Left kidney (tissue), 8 donors: ENCODE data around the gene PAIP2. TPM values are rescaled to one million over a fixed set of nuclear protein-coding genes. Genes with fewer than 3 reads are reported as not detected.
A peak's percentile ranks its signal among the peaks of the same experiment; 100 is the strongest.

Experiments used
- DNase-seq: peaks from one replicate; pipeline ENCODE4 v3.0.0-alpha.2; 2013
- long read RNA-seq, 8 donors: transcript quantifications; one replicate each; lab custom pipeline, GENCODE V29; 2026
- polyA plus RNA-seq: library from polyadenylated mRNA; unstranded; fragments of 120-200 nt; gene quantifications from one replicate; pipeline ENCODE4 v1.2.1, GENCODE V29; 2013; ENCODE audit not compliant: insufficient read length

The PAIP2 gene, protein sequence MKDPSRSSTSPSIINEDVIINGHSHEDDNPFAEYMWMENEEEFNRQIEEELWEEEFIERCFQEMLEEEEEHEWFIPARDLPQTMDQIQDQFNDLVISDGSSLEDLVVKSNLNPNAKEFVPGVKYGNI
- polyA plus RNA-seq, result 176 TPM
- long read RNA-seq, donor 1, transcript PAIP2-206 (3 exons, 815 nt), result minor isoform, 12 of 180 reads
- long read RNA-seq, donor 1, transcript PAIP2-201 (4 exons, 1,459 nt), result major isoform, 116 of 180 reads
- long read RNA-seq, donor 1, partial matches to known transcripts, result 52 of 180 reads
- long read RNA-seq, donor 1, other reads (novel, unspliced or antisense), result 0 of 180 reads
- long read RNA-seq, donor 2, transcript PAIP2-206 (3 exons, 815 nt), result minor isoform, 8 of 133 reads
- long read RNA-seq, donor 2, transcript PAIP2-201 (4 exons, 1,459 nt), result major isoform, 106 of 133 reads
- long read RNA-seq, donor 2, partial matches to known transcripts, result 19 of 133 reads
- long read RNA-seq, donor 2, other reads (novel, unspliced or antisense), result 0 of 133 reads
- long read RNA-seq, donor 3, transcript PAIP2-201 (4 exons, 1,459 nt), result major isoform, 86 of 113 reads
- long read RNA-seq, donor 3, transcript PAIP2-206 (3 exons, 815 nt), result minor isoform, 10 of 113 reads
- long read RNA-seq, donor 3, partial matches to known transcripts, result 12 of 113 reads
- long read RNA-seq, donor 3, other reads (novel, unspliced or antisense), result 5 of 113 reads
- long read RNA-seq, donor 4, transcript PAIP2-201 (4 exons, 1,459 nt), result major isoform, 8 of 9 reads
- long read RNA-seq, donor 4, partial matches to known transcripts, result 0 of 9 reads
- long read RNA-seq, donor 4, other reads (novel, unspliced or antisense), result 0 of 9 reads
- long read RNA-seq, donor 5, transcript PAIP2-201 (4 exons, 1,459 nt), result major isoform, 166 of 229 reads
- long read RNA-seq, donor 5, transcript PAIP2-206 (3 exons, 815 nt), result minor isoform, 15 of 229 reads
- long read RNA-seq, donor 5, partial matches to known transcripts, result 29 of 229 reads
- long read RNA-seq, donor 5, other reads (novel, unspliced or antisense), result 19 of 229 reads
- long read RNA-seq, donor 6, transcript PAIP2-206 (3 exons, 815 nt), result minor isoform, 12 of 161 reads
- long read RNA-seq, donor 6, transcript PAIP2-201 (4 exons, 1,459 nt), result major isoform, 121 of 161 reads
- long read RNA-seq, donor 6, partial matches to known transcripts, result 28 of 161 reads
- long read RNA-seq, donor 6, other reads (novel, unspliced or antisense), result 0 of 161 reads
- long read RNA-seq, donor 7, transcript PAIP2-206 (3 exons, 815 nt), result minor isoform, 11 of 199 reads
- long read RNA-seq, donor 7, transcript PAIP2-201 (4 exons, 1,459 nt), result major isoform, 147 of 199 reads
- long read RNA-seq, donor 7, partial matches to known transcripts, result 25 of 199 reads
- long read RNA-seq, donor 7, other reads (novel, unspliced or antisense), result 15 of 199 reads
- long read RNA-seq, donor 8, transcript PAIP2-201 (4 exons, 1,459 nt), result major isoform, 44 of 61 reads
- long read RNA-seq, donor 8, transcript PAIP2-206 (3 exons, 815 nt), result minor isoform, 7 of 61 reads
- long read RNA-seq, donor 8, partial matches to known transcripts, result 5 of 61 reads
- long read RNA-seq, donor 8, other reads (novel, unspliced or antisense), result 5 of 61 reads

DNA sequence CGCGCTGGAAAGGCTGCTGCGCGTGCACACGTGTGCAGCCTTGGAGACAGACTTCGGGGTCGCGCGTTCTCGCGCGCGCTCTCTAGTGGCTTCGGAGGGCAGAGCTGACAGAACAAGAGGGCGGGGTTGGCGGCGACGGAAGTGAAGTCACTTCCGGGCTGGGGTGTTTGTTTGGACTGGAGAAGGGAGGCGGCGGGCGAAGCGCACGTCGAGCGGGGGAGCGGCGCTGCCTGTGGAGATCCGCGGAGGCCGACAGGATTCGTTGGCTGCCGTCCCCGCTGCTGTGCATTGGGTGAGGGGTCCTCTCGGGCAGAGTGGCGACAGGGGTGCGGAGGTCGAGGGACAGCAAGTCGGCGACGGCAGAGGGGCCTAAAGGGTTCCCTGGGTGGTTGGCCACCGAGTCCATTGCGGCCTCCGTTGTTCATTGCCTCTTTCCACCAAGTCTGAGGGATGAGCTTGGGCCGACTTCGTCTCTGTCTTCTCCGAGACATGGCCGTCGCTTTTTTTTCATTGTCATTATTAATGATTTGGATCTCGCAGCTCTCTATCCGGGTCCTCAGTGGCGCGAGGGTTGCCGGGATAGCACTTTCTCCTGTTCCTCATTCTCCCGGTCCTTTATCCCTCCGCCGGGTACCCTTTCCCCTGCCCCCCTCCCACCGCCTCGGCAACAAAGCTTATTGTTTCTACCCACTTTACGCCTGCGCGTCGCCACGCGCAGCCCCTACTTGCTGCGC is at the start of gene PAIP2:
Gene PAIP2 (plus strand): TSS at position 166 of the 734 bp plus-strand sequence. CDS start 21,931 bp downstream, outside the sequence.
- DNase-seq, result peak; percentile 98

DNA sequence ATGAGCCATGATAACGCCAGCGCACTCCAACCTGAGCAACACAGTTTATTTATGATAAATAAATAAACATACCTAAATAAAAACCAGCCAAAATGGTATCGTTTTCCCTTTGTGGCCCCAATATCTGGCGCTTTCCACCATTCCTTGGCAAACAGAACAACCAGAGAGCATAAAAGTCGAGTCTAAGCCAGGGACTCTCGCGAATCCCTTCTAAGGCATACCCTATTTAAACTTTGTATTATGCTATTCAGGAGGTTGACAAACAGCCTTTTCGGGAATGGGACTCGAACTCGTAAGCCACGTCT is 48.5 kb upstream of the PAIP2 start:
- DNase-seq, result no peak

DNA sequence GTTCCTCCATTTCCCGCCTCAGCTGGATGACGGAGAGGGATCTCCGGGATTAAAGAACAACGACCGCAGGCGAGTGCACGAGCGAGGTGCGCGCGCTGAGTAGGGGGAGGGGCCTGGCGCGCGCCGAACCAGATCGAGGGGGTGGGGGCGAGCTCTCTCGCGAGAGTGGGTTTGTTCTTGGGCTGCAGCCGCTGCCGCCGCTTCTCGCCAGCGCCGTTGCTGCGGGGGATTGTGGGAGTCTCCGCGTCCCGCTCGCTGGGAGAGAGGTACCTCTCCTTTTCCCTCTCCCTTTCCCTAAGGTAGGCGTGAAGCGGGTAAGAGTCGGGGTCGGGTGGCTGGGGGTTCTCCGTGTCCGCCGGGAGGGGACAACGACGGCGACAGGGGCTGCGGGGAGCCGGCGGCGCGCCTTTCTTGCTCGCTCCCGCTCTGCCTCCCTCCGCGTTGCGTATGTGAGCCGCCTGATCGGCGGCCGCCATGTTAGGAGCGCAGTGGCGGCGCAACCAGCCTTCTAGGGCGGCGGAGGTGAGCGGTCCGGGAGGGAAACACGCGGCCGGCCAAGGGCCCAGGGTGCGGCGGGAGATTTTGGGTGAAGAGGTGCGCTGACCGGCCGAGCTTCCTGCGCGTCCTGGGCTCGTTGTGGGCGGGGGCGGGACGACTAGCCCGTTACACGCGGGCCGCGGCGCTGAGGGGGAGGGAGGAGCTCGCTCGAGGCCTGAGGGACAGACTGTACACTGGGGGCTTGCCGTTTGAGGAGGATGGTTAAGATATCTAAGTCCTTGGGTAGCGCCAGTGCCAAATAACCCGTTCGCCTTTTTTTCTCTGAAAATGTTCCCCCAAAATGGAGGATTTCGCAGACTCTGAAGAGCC is 47.9 kb upstream of the PAIP2 start, which contains the start of gene MATR3:
Gene MATR3 (plus strand): TSS at position 234 of the 867 bp plus-strand sequence. CDS start 13,676 bp downstream, outside the sequence.
- DNase-seq, result peak; percentile 96

DNA sequence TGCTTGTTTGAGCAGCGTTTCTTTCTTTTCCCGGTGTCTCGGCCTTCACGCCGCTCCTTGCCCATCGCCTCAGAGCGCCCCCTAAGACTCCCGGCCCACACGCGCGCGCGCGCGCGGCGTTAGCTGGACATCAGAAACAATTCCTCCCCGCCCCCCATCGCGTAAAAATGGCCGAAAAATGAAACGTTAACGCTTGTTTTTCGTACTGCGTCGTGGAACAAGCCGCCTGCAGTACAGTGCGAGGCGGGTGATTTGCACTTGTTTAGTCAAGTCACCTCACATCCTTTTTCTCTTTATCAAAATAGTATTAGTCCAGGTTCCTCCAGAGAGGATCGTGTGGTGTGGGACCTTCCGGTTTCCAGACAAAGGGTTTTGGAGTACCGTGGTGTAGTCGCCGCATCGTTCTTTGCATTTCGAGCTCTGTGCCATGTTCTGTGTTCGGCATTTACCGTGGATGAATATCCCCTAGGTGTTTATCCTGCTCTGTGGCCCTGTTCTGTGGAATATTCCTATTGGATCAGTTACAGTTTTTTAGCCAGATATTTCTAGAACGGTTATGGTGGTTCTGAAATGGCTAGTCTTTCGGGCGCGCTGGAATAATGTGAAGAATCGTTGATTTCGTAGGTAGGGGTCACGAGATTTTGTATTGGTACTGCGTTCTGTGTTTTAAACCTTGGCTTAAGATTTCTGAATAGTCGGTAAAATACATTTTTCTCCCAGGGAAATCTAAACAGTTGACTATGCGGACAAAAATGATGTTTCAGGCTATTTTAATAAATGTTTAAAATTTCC is 47.1 kb upstream of the PAIP2 start:
- DNase-seq, result peak; percentile 91

DNA sequence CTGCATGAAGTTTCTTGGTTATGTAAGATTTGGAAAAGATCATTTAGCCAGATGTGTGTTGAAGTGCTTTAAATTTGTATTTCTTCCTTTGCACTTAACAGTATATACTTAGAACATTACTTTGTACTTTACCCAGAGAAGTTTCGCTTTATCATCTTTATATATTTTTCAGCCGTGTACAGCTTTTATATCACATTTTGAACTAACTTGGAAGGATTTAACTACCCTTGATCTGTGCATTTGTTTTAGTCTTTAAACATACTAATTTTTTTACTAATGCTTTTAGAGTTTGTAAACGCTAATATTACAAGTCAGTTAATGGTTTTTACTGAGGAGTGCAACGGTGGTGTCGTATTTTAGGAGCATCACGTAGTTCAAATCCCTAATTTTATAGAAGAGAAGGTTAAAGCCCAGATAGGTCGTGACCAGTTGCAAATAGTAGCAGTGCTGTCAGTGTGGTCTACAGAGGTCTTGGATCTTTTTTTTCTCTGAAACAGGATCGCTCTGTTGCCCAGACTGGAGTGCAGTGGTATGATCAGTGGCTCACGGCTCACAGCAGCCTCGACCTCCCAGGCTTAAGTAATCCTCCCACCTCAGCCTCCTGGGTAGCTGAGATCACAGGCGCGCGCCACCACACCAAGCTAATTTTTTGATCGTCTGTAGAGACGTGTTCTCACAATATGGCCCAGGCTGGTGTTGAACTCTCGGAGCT is 46.2 kb upstream of the PAIP2 start:
- DNase-seq, result no peak

DNA sequence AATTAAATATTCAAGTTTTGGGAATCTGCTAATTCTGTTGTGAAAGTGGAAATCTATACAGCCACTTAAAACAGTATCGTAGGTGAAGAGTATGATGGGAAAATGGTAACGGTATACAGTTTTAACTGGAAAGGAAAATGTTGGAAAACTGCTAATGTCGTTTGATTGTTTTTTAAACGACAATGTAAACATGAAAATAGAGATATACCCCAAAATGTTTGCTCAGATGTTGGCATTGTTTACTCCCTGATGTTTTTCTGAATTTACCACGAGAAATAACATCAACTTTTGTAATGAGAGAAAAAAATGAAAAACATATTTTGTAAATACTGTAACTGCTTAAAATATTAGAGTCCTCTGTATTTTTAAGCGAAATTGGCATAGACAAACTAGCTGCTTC is 45.5 kb upstream of the PAIP2 start:
- no peak for DNase-seq

DNA sequence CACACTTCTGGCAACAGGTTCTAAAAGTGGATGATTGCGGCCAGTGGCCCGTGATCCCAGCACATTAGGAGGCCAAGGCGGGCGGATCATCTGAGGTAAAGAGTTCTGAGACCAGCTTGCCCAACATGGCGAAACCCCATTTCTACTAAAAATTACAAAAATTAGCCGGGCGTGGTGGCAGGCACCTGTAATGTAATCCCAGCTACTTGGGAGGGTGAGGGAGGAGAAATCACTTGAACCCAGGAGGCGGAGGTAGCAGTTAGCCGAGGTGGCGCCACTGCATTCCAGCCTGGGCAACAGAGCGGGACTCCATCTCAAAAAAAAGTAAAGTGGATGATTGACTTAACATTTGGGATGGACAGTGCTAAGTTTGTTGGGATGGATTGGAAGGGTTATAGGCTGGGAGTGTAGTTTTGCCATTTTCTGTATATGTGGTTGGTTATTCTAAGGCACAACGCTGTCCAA is 44.8 kb upstream of the PAIP2 start:
- peak; percentile 53 for DNase-seq

DNA sequence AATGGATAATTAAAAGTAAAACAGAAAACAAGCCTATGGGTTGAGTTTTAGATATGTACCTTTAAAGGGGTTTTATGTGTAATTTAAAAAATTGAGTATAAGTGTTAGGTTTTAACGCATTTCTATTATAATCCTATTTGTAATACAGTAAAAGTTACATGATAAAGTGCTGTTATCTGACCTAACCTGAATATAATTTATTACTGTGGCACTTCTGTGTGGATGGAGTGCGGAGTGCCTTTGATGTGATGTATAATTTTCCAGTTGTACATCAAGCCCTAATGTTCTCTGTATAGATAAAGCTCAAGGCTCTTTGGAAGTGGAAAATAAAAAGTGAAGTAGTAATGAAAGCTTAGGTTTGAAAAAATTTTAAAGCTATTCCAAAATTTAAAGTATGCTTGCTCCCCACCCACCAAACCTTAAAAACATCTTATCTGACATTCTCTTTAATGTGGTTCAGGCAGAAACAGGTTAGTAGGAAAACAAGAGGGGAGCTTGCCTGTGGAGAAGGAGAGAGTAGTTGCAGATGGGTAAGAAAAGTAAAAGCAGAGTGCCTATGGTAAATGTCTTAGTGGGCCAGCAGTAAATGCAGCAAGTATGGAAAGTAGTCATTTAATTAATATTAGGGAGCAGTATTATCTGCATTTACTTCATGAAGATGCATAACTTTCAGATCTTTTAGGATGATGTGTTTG is 44.1 kb upstream of the PAIP2 start:
- DNase-seq, result no peak

DNA sequence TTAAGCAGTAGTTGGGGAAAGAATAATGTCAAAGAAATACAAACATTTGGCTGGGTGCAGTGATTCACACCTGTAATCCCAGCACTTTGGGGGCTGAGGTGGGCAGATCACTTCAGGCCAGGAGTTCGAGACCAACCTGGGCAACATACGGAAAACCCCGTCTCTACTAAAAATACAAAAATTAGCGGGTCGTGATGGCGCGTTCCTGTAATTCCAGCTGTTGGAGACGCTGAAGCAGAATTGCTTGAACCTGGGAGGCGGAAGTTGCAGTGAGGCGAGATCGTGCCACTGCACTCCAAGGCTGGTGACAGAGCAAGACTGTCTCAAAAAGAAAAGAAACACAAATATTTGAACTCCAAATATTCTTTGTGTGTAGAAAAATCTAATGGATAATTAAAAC is 43.4 kb upstream of the PAIP2 start:
- no peak for DNase-seq

DNA sequence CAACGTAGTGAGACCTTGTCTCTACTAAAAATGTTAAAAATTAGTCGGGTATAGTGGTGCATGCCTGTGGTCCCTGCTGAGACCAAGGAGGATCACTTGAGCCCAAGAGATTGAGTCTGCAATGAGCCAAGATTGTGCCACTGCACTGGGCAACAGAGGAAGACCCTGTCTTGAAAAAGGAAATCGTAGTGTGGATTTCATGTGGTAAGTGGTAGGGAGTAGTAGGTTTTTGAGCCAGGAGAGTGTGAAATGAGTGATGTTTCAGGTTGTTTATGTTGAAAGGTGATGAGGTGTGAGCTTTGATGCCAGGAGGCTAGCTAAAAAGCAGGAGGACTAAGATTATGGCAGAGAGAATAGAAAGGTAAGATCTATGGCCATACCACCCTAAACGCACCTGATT is 42.2 kb upstream of the PAIP2 start:
- DNase-seq, result no peak

DNA sequence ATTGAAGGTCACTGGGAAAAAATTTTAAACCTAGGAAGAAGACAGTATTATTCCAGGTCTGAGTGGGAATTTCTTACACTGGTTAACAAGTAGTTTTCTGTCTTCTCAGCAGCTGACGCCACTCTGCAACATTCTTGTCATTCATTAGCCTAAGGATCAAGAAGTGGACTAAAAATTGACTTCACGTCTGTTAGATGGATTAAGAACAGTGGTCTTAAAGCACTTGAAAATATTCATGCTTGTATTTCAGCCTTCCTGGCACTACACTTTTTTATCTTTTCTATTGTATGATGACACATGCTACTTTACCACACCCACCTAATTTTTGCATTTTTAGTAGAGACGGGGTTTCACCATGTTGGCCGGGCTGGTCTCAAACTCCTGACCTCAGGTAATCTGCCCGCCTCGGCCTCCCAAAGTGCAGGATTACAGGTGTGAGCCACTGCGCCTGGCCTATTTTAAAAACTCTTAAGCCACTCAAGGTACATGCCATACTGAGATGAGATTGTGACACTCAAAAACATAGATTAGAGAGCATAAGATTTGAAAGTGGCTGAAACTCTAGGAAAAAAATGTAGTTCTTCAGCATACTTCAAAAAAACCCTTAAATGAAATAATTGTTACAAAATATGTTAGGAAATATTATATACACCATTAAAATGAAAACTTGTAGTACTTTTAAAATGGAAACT is 39.7 kb upstream of the PAIP2 start:
- DNase-seq, result no peak

DNA sequence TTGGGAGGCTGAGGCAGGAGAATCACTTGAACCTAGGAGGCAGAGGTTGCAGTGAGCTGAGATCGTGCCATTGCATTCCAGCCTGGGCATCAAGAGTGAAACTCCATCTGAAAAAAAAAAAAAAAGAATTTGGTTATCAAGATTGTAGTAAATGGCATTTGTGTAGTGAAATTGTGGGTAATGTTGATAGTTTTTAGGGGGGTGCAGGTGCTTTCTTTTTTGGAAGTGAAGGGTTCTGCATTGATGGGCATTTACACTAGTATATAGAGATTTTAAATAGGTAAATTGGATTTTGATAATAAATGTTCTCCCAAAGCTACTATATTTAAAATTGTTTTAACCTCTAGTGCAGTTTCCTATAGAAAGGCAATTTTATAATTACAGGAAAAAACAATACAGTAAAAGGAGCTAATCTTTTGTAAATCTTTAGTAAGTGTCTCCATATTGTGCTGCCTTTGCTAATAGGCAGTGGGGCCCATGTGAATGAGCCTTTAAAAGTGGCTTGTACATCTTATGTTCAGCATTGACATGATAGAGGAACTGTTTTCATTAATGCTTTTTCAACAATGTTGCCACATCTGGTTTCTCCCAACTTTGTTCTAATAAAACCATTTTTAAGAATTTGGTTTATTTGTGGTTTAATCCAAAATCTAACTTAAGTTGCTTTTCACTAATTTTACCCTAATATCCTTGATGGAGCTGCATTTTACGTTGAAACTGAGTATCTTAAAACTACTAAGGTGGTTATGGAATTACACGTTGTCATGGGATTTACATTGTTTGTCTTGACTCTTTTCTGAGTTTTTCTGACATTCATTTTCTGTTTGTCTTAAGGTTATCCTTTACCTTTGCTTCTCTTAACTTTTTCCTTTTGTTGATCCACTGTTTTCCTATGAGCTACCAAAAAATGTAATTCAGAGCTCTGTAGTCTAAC is 37.0 kb upstream of the PAIP2 start:
- DNase-seq, result no peak

DNA sequence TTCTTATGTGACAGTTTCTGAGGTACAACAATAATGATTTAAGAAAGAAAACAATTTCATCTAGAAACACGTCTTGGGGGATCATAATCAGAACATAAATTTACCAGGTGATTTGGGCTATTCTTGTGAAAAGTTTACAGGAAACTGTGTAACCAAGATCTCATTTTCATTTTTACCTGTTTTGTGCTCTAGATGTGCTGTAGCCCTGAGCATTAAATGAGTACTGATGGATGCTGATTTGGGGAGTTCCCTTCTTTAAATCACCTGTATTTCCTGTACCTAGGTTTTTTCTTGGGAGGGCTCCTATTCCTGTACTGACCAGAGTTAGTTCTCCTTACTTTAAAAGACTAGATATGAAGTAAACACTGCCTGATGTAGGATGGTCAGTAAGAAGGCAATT is 35.5 kb upstream of the PAIP2 start:
- DNase-seq, result no peak

DNA sequence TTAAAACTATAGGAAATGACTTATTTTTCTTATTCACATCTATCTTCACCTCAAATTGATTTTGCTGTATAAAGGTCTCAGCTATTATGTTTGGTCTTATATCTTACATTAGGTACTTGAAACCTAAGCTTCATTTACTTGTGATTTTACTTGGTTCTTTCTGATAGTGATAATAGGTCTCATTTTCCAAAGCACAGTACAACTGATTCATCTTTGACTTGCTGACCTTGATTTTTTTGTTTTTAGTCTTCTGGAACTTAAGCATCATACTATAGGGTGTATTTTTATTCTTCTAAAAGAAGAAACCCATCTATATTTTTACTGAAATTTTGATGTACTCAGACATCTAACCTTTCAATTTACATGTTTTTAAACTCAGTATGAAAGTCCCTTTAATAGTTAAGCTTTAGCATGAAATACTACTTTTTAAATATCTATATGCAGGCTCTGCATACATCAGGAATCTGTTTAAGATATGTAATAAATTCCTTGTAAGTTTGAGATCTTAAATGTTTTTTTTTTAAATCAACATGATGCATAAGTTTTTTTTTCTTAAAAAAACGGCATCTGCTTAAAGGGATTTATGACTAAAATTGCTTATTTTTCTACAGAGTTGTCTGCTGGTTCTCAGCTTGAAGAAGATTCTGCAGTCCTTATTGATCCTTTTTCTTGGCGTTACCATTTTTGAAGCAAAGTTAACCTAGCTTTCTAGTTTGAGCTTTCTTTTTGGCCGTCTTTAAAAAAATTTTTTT is 34.9 kb upstream of the PAIP2 start:
- no peak for DNase-seq

DNA sequence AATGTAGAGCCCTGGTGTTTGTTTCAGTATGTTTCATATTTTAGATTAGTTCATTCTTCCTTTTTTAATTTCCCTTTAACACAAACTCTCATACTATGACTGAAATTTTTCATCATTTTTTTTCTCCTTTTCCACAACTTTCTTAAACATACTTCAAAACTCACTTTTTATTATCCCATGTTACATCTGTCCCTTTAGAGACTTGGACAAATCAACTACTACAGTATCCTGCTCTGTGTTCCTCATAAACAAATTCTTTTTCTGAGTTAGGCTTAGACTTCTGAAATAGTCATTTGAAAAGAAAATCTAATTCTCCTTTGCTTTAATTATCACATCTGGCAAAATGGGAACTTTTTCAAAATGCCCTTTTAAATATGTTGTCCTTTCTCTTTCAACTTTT is 32.9 kb upstream of the PAIP2 start:
- DNase-seq, result no peak
